Smooth muscle cell (in vitro differentiated cells): Measurements from ENCODE around the gene OTOS. TPM values are rescaled to one million over a fixed set of nuclear protein-coding genes. Genes with fewer than 3 reads are reported as not detected.

Experiments
- DNase-seq: peaks from one replicate; lab custom pipeline; 2025; ENCODE audit not compliant: unreplicated experiment; lab: John Stamatoyannopoulos, UW
- H2AFZ ChIP-seq: fragments of 200-600 bp; sonication (generic); 2 replicates; pipeline ENCODE4 v1.6.0; 2016; ENCODE audit warnings: antibody characterized with exemption, low read depth, mild to moderate bottlenecking
- H3F3A ChIP-seq: fragments of 200-600 bp; sonication (generic); 2 replicates; pipeline ENCODE4 v1.6.0; 2017; ENCODE audit warnings: antibody characterized with exemption, low read depth
- H3K27ac ChIP-seq: fragments of 200-600 bp; sonication (generic); 2 replicates; pipeline ENCODE4 v1.5.1; 2016; ENCODE audit warnings: low read depth, mild to moderate bottlenecking
- H3K27me3 ChIP-seq: fragments of 200-600 bp; sonication (generic); 2 replicates; pipeline ENCODE4 v1.6.1; 2016; ENCODE audit warnings: low read depth, mild to moderate bottlenecking
- H3K36me3 ChIP-seq: fragments of 200-600 bp; sonication (generic); 2 replicates; pipeline ENCODE4 v1.5.1; 2016; ENCODE audit warnings: low read depth
- H3K4me1 ChIP-seq: fragments of 200-600 bp; sonication (generic); 2 replicates; pipeline ENCODE4 v1.5.1; 2016; ENCODE audit warnings: low read depth
- H3K4me2 ChIP-seq: fragments of 200-600 bp; sonication (generic); 2 replicates; pipeline ENCODE4 v1.6.0; 2016; ENCODE audit warnings: mild to moderate bottlenecking
- H3K4me3 ChIP-seq: fragments of 200-600 bp; sonication (generic); 2 replicates; pipeline ENCODE4 v1.5.1; 2016; ENCODE audit warnings: mild to moderate bottlenecking
- H3K79me2 ChIP-seq: fragments of 200-600 bp; sonication (generic); 2 replicates; pipeline ENCODE4 v1.6.0; 2016; ENCODE audit warnings: low read depth, mild to moderate bottlenecking
- H3K9ac ChIP-seq: fragments of 200-600 bp; sonication (generic); 2 replicates; pipeline ENCODE4 v1.6.0; 2016; ENCODE audit warnings: low read depth
- H3K9me3 ChIP-seq: fragments of 200-600 bp; sonication (generic); replicated peaks from 2 replicates; pipeline ENCODE4 v1.5.1; 2016; ENCODE audit warnings: low read depth
- H4K20me1 ChIP-seq: fragments of 200-600 bp; sonication (generic); 2 replicates; pipeline ENCODE4 v1.6.0; 2016; ENCODE audit warnings: low read depth
- WGBS: methylation state at CpG from one replicate; pipeline ENCODE4 v1.1.7; 2016; ENCODE audit warnings: low lambda C conversion rate; 5-methylcytosine and 5-hydroxymethylcytosine counted together
- polyA plus RNA-seq: library from polyadenylated mRNA; unstranded; fragments of >200 nt; fragmentation: Nextera tagmentation; extraction: Ambion mirVana; gene quantifications from 2 replicates; pipeline ENCODE4 v1.2.1, GENCODE V29; 2016
- total RNA-seq: library from RNA; depleted of rRNA; stranded (reverse); fragments of >200 nt; gene quantifications from 2 replicates; pipeline ENCODE4 v1.2.3, GENCODE V29; 2014
- TF ChIP-seq, protein P1 (sequence below): fragments of 200-600 bp; sonication (generic); IDR thresholded peaks from 2 replicates; pipeline ENCODE4 v1.5.1; 2017; ENCODE audit warnings: borderline replicate concordance, mild to moderate bottlenecking, antibody characterized with exemption; ENCODE audit not compliant: insufficient read depth, poor library complexity, severe bottlenecking

OTOS gene
- total and polyA plus RNA-seq, 2 experiments from 2014 or later = not detected

DNA sequence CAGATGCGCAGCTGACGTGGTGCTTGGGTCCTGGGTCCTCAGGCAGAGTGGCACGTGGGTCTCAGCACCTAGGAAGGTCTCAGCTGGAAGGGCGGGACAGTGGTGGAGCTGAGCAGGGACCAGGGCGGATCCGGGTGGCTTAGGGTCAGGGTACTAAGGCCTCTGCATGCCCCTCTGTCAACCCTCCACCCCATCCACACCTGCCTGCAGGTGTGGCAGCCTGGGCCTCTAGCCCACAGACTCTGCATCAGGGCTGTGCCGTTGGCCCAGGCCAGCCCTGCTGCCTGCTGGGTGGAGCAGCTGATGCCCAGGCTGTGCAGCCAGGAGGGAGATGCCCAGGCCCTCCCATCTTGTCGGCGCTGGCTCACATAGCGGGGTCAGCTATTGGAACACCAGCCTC, 24.6 kb upstream of the OTOS start:
- Histone ChIP-seq H3K4me2 (no peak overlapping the region), H2AFZ (no peak overlapping the region), H3K36me3 (no peaks in the 10 kb centered on the region), H3K27me3 (peaks cover 4% of the 10 kb centered on the region), H3K79me2 (no peaks in the 10 kb centered on the region), H3K9ac (no peak overlapping the region), H4K20me1 (no peaks in the 10 kb centered on the region), H3K9me3 (no peaks in the 10 kb centered on the region), H3K4me3 (no peak overlapping the region), H3K27ac (no peak overlapping the region), H3K4me1 (no peaks in the 10 kb centered on the region), H3F3A (no peaks in the 10 kb centered on the region)
- 84% methylated on average over 9 of the region's 10 CpGs for WGBS
- no peak for DNase-seq
- TF ChIP-seq, protein P1, sequence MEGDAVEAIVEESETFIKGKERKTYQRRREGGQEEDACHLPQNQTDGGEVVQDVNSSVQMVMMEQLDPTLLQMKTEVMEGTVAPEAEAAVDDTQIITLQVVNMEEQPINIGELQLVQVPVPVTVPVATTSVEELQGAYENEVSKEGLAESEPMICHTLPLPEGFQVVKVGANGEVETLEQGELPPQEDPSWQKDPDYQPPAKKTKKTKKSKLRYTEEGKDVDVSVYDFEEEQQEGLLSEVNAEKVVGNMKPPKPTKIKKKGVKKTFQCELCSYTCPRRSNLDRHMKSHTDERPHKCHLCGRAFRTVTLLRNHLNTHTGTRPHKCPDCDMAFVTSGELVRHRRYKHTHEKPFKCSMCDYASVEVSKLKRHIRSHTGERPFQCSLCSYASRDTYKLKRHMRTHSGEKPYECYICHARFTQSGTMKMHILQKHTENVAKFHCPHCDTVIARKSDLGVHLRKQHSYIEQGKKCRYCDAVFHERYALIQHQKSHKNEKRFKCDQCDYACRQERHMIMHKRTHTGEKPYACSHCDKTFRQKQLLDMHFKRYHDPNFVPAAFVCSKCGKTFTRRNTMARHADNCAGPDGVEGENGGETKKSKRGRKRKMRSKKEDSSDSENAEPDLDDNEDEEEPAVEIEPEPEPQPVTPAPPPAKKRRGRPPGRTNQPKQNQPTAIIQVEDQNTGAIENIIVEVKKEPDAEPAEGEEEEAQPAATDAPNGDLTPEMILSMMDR = no peak

GRCh38 chr2:240164586-240164985, 24.1 kb upstream of the OTOS start:
- Histone ChIP-seq H3K4me2 (no peak overlapping the region), H3K36me3 (no peaks in the 10 kb centered on the region), H2AFZ (no peak overlapping the region), H3K79me2 (no peaks in the 10 kb centered on the region), H3K27ac (no peak overlapping the region), H4K20me1 (no peaks in the 10 kb centered on the region), H3K4me3 (no peak overlapping the region), H3F3A (no peaks in the 10 kb centered on the region), H3K4me1 (no peaks in the 10 kb centered on the region), H3K9me3 (no peaks in the 10 kb centered on the region), H3K27me3 (peaks cover 4% of the 10 kb centered on the region), H3K9ac (no peak overlapping the region)
- WGBS = 86% methylated on average over 5 of the region's 5 CpGs
- DNase-seq = no peak
- TF ChIP-seq, protein P1 = no peak

DNA sequence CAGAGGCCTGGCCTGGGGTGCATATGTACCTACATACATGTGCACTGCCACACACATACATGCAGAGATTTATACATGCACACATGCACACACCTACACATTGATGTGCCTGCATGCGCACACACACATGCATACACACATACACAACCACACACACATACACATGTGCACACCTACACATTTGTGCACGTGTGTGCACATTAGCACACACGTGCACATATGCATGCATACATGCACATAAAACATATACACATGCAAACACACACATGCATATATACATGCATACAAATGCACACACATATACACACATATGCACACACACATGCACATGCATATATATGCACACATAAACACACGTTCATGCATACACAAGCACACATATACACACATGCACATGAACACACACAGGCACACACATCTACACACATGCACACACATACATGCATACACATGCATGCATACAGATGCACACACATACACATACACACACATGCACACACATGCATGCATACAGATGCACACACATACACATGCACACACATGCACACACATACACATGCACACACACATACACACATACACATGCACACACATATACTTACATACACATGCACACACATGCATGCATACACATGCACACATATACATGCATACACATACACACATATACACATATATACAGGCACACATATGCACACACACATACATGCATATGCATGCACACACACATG, 23.6 kb upstream of the OTOS start:
- Histone ChIP-seq H3K9ac (no peak overlapping the region), H3K4me1 (no peaks in the 10 kb centered on the region), H3F3A (no peaks in the 10 kb centered on the region), H4K20me1 (no peaks in the 10 kb centered on the region), H3K27me3 (peaks cover 4% of the 10 kb centered on the region), H3K36me3 (no peaks in the 10 kb centered on the region), H3K4me2 (no peak overlapping the region), H3K27ac (no peak overlapping the region), H3K9me3 (no peaks in the 10 kb centered on the region), H2AFZ (no peak overlapping the region), H3K79me2 (no peaks in the 10 kb centered on the region), H3K4me3 (no peak overlapping the region)
- TF ChIP-seq, protein P1 = no peak
- no peak for DNase-seq
- WGBS = 83% methylated on average over 4 of the region's 4 CpGs
